Ishikawa (cell line): ENCODE results near the gene NTSR2.

Source experiments
- CREB1 ChIP-seq: IDR thresholded peaks from 2 replicates; pipeline ENCODE4 v1.6.1; 2012; ENCODE audit warnings: low read depth
- EGR1 ChIP-seq: IDR thresholded peaks from 2 replicates; pipeline ENCODE4 v1.6.1; 2012
- EP300 ChIP-seq: IDR thresholded peaks from 2 replicates; pipeline ENCODE4 v1.6.1; 2012; ENCODE audit warnings: borderline replicate concordance
- FOXM1 ChIP-seq: IDR thresholded peaks from 2 replicates; pipeline ENCODE4 v1.6.1; 2012; ENCODE audit warnings: low read depth, borderline replicate concordance
- NFIC ChIP-seq: IDR thresholded peaks from 2 replicates; pipeline ENCODE4 v1.6.1; 2012
- RAD21 ChIP-seq: IDR thresholded peaks from 2 replicates; pipeline ENCODE4 v1.6.1; 2012; ENCODE audit warnings: low read depth
- REST ChIP-seq: IDR thresholded peaks from 2 replicates; pipeline ENCODE4 v1.6.1; 2012; ENCODE audit warnings: low read depth, mild to moderate bottlenecking
- TAF1 ChIP-seq: IDR thresholded peaks from 2 replicates; pipeline ENCODE4 v1.6.1; 2012; ENCODE audit warnings: low read depth, mild to moderate bottlenecking
- TCF12 ChIP-seq: IDR thresholded peaks from 2 replicates; pipeline ENCODE4 v1.6.1; 2012; ENCODE audit warnings: low read depth
- TEAD4 ChIP-seq: IDR thresholded peaks from 2 replicates; pipeline ENCODE4 v1.6.1; 2012
- YY1 ChIP-seq: IDR thresholded peaks from 2 replicates; pipeline ENCODE4 v1.6.1; 2012; ENCODE audit warnings: low read depth

- TF ChIP-seq TCF12 (no peak), REST (no peak), NFIC (no peak), FOXM1 (no peak), YY1 (no peak), TEAD4 (no peak), EGR1 (no peak), EP300 (no peak), RAD21 (no peak), TAF1 (no peak), CREB1 (no peak)
These were observed 58.7 kb downstream of the NTSR2 start for GRCh38 chr2:11611251-11611650.
